Measurements from ENCODE around the gene AKAP6. TPM values are rescaled to one million over a fixed set of nuclear protein-coding genes. Genes with fewer than 3 reads are reported as not detected.

The AKAP6 gene
- total and polyA plus RNA-seq, 10 of the 15 experiments (the other 5 are each of a cell fraction or from before 2014, with no cell fraction given) = 0.35 to 5.9 (median 2.2) TPM

DNA sequence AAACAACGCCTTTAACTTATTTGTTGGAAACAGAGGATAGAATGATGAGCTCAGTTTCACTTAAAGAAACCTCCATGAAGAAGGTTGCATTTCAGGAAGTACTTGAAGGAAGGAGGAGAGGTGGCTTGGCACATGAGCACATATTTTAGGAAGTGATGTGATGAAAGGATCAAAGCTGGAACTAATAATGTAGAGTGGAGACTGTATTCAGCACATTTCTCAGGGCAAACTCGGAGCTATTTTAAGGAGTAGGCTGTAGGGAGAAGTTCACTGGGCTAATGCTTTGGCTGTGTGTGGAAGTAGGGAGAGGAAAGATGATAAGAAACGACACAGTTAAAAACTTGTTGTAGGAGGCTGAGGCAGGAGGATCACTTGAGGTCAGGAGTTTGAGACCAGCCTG, 272.8 kb downstream of the AKAP6 start:
- no peaks in the 10 kb centered on the region for H3K27me3 ChIP-seq (replicated peaks in 1 of 2; ENCODE audit: control insufficient read depth in 2 of 2, insufficient read depth in 2 of 2, low read length in 1 of 2)
- intact Hi-C loops (cut with micrococcal nuclease; ENCODE audit: unreplicated experiment) (no loop called here), in situ Hi-C loops (cut with MboI) (no loop called here)
- no peak overlapping the region for H3K4me3 ChIP-seq
- ChIA-PET SMC1A (ENCODE audit: uncharacterized antibody, unreplicated experiment) (interaction anchor here (0.8 to 1.1 kb wide), 2 partner anchors 20 to 25 kb away, joined by 3 to 4 read pairs; no protein-coding TSS in a partner anchor), CTCF (interaction anchor here (1.4 kb wide), 1 partner anchor 26 kb away, joined by 4 read pairs; no protein-coding TSS in a partner anchor), POLR2A (no interaction called here), RAD21 (ENCODE audit: unreplicated experiment) (interaction anchor here (1.3 kb wide), 1 partner anchor 13 kb away, joined by 3 read pairs; no protein-coding TSS in a partner anchor)
- no peaks in the 10 kb centered on the region for H3K36me3 ChIP-seq (ENCODE audit: control insufficient read depth in 2 of 2, insufficient read depth in 2 of 2, low read length in 1 of 2)
- DNase-seq (ENCODE audit: low read depth, low spot score) (no peak), ATAC-seq (no peak), FAIRE-seq (no peak)
- no peak for TF ChIP-seq CTCF (IDR thresholded peaks at IDR 0.05 in 2 of 3, conservative IDR thresholded peaks at IDR 0.05 in 1 of 3; ENCODE audit: control insufficient read depth in 2 of 3, extremely low read depth in 1 of 3, insufficient read depth in 1 of 3, low read depth in 3 of 3, low read length in 3 of 3)
- TF ChIP-seq GATAD2B (conservative IDR thresholded peaks at IDR 0.05; ENCODE audit: low read depth) = no peak
- no peak for TF ChIP-seq HCFC1 (IDR thresholded peaks at IDR 0.05; ENCODE audit: low read length)
- TF ChIP-seq STAT1 (conservative IDR thresholded peaks at IDR 0.05) = no peak
- no peak for TF ChIP-seq RBBP5 (conservative IDR thresholded peaks at IDR 0.05)
- no peak for TF ChIP-seq RUNX3 (IDR thresholded peaks at IDR 0.05; ENCODE audit: low read length)
- TF ChIP-seq, protein P1, sequence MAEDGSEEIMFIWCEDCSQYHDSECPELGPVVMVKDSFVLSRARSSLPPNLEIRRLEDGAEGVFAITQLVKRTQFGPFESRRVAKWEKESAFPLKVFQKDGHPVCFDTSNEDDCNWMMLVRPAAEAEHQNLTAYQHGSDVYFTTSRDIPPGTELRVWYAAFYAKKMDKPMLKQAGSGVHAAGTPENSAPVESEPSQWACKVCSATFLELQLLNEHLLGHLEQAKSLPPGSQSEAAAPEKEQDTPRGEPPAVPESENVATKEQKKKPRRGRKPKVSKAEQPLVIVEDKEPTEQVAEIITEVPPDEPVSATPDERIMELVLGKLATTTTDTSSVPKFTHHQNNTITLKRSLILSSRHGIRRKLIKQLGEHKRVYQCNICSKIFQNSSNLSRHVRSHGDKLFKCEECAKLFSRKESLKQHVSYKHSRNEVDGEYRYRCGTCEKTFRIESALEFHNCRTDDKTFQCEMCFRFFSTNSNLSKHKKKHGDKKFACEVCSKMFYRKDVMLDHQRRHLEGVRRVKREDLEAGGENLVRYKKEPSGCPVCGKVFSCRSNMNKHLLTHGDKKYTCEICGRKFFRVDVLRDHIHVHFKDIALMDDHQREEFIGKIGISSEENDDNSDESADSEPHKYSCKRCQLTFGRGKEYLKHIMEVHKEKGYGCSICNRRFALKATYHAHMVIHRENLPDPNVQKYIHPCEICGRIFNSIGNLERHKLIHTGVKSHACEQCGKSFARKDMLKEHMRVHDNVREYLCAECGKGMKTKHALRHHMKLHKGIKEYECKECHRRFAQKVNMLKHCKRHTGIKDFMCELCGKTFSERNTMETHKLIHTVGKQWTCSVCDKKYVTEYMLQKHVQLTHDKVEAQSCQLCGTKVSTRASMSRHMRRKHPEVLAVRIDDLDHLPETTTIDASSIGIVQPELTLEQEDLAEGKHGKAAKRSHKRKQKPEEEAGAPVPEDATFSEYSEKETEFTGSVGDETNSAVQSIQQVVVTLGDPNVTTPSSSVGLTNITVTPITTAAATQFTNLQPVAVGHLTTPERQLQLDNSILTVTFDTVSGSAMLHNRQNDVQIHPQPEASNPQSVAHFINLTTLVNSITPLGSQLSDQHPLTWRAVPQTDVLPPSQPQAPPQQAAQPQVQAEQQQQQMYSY (CRISPR knock-in tag; IDR thresholded peaks at IDR 0.05) = no peak
- TF ChIP-seq SRF (IDR thresholded peaks at IDR 0.05; ENCODE audit: low read depth in 2 of 2, low read length in 2 of 2) = no peak
- TF ChIP-seq IRF3 (IDR thresholded peaks at IDR 0.05) = no peak
- no peaks in the 10 kb centered on the region for H3K79me2 ChIP-seq (ENCODE audit: control insufficient read depth, insufficient read depth, low read length)
- no peak overlapping the region for H3K27ac ChIP-seq (ENCODE audit: control insufficient read depth, insufficient read depth)
- no peaks in the 10 kb centered on the region for H4K20me1 ChIP-seq (ENCODE audit: control insufficient read depth, insufficient read depth)
- no peak overlapping the region for H3K9ac ChIP-seq (ENCODE audit: control insufficient read depth, insufficient read depth, low read length)
- BruUV-seq (replicated peaks) = no TSS peak
- H3K4me2 ChIP-seq (ENCODE audit: control insufficient read depth, insufficient read depth) = no peak overlapping the region
- WGBS (ENCODE audit: insufficient coverage, insufficient replicate concordance, low lambda C conversion rate, missing lambda C conversion rate) = 79% methylated on average over 3 of the region's 3 CpGs
- H3K4me1 ChIP-seq (ENCODE audit: control insufficient read depth, insufficient read depth, low read length) = peaks cover 13% of the 10 kb centered on the region; the same call in 1 of the 2 replicates
- H3K9me3 ChIP-seq (replicated peaks; ENCODE audit: control insufficient read depth, insufficient read depth, low read length) = no peaks in the 10 kb centered on the region
- H2AFZ ChIP-seq (ENCODE audit: control insufficient read depth, low read depth, low read length) = no peak overlapping the region
